Measurements from ENCODE around the gene PEDS1. TPM values are rescaled to one million over a fixed set of nuclear protein-coding genes. Genes with fewer than 3 reads are reported as not detected.

PEDS1 gene
- total and polyA plus RNA-seq, 2 of the 13 experiments (the other 11 are each of a cell fraction or from before 2014, with no cell fraction given): 30.5 to 93.9 TPM

- TF ChIP-seq ZBTB40 (IDR thresholded peaks at IDR 0.05): no peak
- TF ChIP-seq ZBTB40 (CRISPR knock-in tag; IDR thresholded peaks at IDR 0.05): no peak
- no peak for TF ChIP-seq CREM (IDR thresholded peaks at IDR 0.05)
- no peak for TF ChIP-seq CREM (CRISPR knock-in tag; IDR thresholded peaks at IDR 0.05)
- TF ChIP-seq ZNF616 (CRISPR knock-in tag; IDR thresholded peaks at IDR 0.05; ENCODE audit: low read depth): no peak
- TF ChIP-seq, protein P1, sequence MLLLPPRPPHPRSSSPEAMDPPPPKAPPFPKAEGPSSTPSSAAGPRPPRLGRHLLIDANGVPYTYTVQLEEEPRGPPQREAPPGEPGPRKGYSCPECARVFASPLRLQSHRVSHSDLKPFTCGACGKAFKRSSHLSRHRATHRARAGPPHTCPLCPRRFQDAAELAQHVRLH (CRISPR knock-in tag; IDR thresholded peaks at IDR 0.05; ENCODE audit: borderline replicate concordance, low read depth): no peak
- peak; percentile 69; the same call in 1 of the 2 replicates for TF ChIP-seq HNF4G (IDR thresholded peaks at IDR 0.05; ENCODE audit: borderline replicate concordance, low read depth, low read length)
- TF ChIP-seq HNF4G (CRISPR knock-in tag; IDR thresholded peaks at IDR 0.05; ENCODE audit: borderline replicate concordance, low read depth): no peak
- no peak for TF ChIP-seq PHB2 (IDR thresholded peaks at IDR 0.05; ENCODE audit: partially characterized antibody)
- TF ChIP-seq BRCA1 (CRISPR knock-in tag; IDR thresholded peaks at IDR 0.05): no peak
- TF ChIP-seq MED8 (CRISPR knock-in tag; IDR thresholded peaks at IDR 0.05; ENCODE audit: insufficient replicate concordance): no peak
- no peak for TF ChIP-seq ISX (CRISPR knock-in tag; conservative IDR thresholded peaks at IDR 0.05)
- TF ChIP-seq, protein P2, sequence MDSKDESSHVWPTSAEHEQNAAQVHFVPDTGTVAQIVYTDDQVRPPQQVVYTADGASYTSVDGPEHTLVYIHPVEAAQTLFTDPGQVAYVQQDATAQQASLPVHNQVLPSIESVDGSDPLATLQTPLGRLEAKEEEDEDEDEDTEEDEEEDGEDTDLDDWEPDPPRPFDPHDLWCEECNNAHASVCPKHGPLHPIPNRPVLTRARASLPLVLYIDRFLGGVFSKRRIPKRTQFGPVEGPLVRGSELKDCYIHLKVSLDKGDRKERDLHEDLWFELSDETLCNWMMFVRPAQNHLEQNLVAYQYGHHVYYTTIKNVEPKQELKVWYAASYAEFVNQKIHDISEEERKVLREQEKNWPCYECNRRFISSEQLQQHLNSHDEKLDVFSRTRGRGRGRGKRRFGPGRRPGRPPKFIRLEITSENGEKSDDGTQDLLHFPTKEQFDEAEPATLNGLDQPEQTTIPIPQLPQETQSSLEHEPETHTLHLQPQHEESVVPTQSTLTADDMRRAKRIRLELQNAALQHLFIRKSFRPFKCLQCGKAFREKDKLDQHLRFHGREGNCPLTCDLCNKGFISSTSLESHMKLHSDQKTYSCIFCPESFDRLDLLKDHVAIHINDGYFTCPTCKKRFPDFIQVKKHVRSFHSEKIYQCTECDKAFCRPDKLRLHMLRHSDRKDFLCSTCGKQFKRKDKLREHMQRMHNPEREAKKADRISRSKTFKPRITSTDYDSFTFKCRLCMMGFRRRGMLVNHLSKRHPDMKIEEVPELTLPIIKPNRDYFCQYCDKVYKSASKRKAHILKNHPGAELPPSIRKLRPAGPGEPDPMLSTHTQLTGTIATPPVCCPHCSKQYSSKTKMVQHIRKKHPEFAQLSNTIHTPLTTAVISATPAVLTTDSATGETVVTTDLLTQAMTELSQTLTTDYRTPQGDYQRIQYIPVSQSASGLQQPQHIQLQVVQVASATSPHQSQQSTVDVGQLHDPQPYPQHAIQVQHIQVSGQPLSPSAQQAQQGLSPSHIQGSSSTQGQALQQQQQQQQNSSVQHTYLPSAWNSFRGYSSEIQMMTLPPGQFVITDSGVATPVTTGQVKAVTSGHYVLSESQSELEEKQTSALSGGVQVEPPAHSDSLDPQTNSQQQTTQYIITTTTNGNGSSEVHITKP (CRISPR knock-in tag; IDR thresholded peaks at IDR 0.05; ENCODE audit: low read depth): no peak
- TF ChIP-seq PAWR (CRISPR knock-in tag; IDR thresholded peaks at IDR 0.05; ENCODE audit: borderline replicate concordance): no peak
- peak; percentile 84 for TF ChIP-seq NR2F6 (IDR thresholded peaks at IDR 0.05)
- peak; percentile 90 for TF ChIP-seq NR2F6 (CRISPR knock-in tag; IDR thresholded peaks at IDR 0.05)
- TF ChIP-seq ZFP41 (CRISPR knock-in tag; IDR thresholded peaks at IDR 0.05; ENCODE audit: borderline replicate concordance): no peak
These were observed 14.8 kb downstream of the PEDS1 start (continued) for GRCh38 chr20:50138479-50139393.

Measured in HepG2 (cell line).